Suprapubic skin (tissue), 4 donors: ENCODE measurements around the gene C2CD3. TPM values are rescaled to one million over a fixed set of nuclear protein-coding genes. Genes with fewer than 3 reads are reported as not detected.

Experiments used
- DNase-seq, 2 donors: peaks; one replicate each; pipeline ENCODE4 v3.0.0-alpha.2; 2019; ENCODE audit warnings: low spot score in 2 of 2
- H3K27ac ChIP-seq: fragments of 200-600 bp; sonication (generic); one replicate; pipeline ENCODE4 v1.5.1; 2019
- H3K27me3 ChIP-seq: fragments of 200-600 bp; sonication (generic); one replicate; pipeline ENCODE4 v1.5.1; 2019
- H3K36me3 ChIP-seq: fragments of 200-600 bp; sonication (generic); one replicate; pipeline ENCODE4 v1.5.1; 2019
- H3K4me1 ChIP-seq: fragments of 200-600 bp; sonication (generic); one replicate; pipeline ENCODE4 v1.5.1; 2019
- H3K4me3 ChIP-seq: fragments of 200-600 bp; sonication (generic); one replicate; pipeline ENCODE4 v1.5.1; 2019; ENCODE audit warnings: mild to moderate bottlenecking
- H3K9me3 ChIP-seq: fragments of 200-600 bp; sonication (generic); one replicate; pipeline ENCODE4 v1.5.1; 2019
- CTCF ChIP-seq, 2 donors: fragments of 200-600 bp in 1 of 2; fragments of 450-650 bp in 1 of 2; sonication (generic) in 1 of 2; IDR thresholded peaks; one replicate each; pipeline ENCODE4 v1.5.1; 2016 to 2019; ENCODE audit warnings: antibody characterized with exemption in 2 of 2, mild to moderate bottlenecking in 1 of 2, moderate library complexity in 1 of 2
- EP300 ChIP-seq: sonication (generic); formaldehyde crosslinking; IDR thresholded peaks from one replicate; pipeline ENCODE4 v1.6.1; 2017; ENCODE audit warnings: antibody characterized with exemption
- POLR2A ChIP-seq, 2 donors: fragments of 450-650 bp; IDR thresholded peaks; one replicate each; pipeline ENCODE4 v1.6.1; 2017; ENCODE audit warnings: antibody characterized with exemption in 2 of 2, mild to moderate bottlenecking in 2 of 2, moderate library complexity in 2 of 2
- POLR2AphosphoS5 ChIP-seq, 3 donors: sonication (generic); formaldehyde crosslinking; IDR thresholded peaks; one replicate each; pipeline ENCODE4 v1.6.1; 2017; ENCODE audit warnings: antibody characterized with exemption in 3 of 3
- WGBS: methylation state at CpG from one replicate; pipeline ENCODE4 v1.1.5; 2018; 5-methylcytosine and 5-hydroxymethylcytosine counted together
- total RNA-seq, 4 donors: library from RNA; depleted of rRNA; stranded (reverse); fragments of >200 nt; gene quantifications; one replicate each; pipeline ENCODE4 v1.1.0, GENCODE V29; 2016

The C2CD3 gene
- total RNA-seq, 4 donors from 2014 or later, result 16.9 to 41.3 (median 29.2) TPM

GRCh38 chr11:74162681-74163467, 7.9 kb downstream of the C2CD3 start:
- Histone ChIP-seq H3K27me3 (no peaks in the 10 kb centered on the region), H3K27ac (no peak overlapping the region), H3K4me3 (no peak overlapping the region), H3K4me1 (no peaks in the 10 kb centered on the region), H3K36me3 (peaks cover 37% of the 10 kb centered on the region), H3K9me3 (no peaks in the 10 kb centered on the region)
- DNase-seq, result no peak
- WGBS, result 94% methylated on average over 2 of the region's 2 CpGs
- TF ChIP-seq POLR2AphosphoS5 (IDR thresholded peaks at IDR 0.05) (no peak), CTCF (IDR thresholded peaks at IDR 0.05) (no peak), POLR2A (IDR thresholded peaks at IDR 0.05) (no peak), EP300 (no peak)

GRCh38 chr11:74159642-74160041, 11.2 kb downstream of the C2CD3 start:
- H3K36me3 ChIP-seq, result peaks cover 25% of the 10 kb centered on the region
- no peaks in the 10 kb centered on the region for H3K9me3 ChIP-seq
- no peak overlapping the region for H3K27ac ChIP-seq
- no peaks in the 10 kb centered on the region for H3K27me3 ChIP-seq
- no peak for DNase-seq
- H3K4me3 ChIP-seq, result no peak overlapping the region
- TF ChIP-seq CTCF (IDR thresholded peaks at IDR 0.05) (no peak), POLR2A (IDR thresholded peaks at IDR 0.05) (no peak), POLR2AphosphoS5 (IDR thresholded peaks at IDR 0.05) (no peak), EP300 (no peak)
- H3K4me1 ChIP-seq, result no peaks in the 10 kb centered on the region

GRCh38 chr11:74157169-74157568, 13.6 kb downstream of the C2CD3 start:
- H3K27ac ChIP-seq, result no peak overlapping the region
- no peaks in the 10 kb centered on the region for H3K27me3 ChIP-seq
- TF ChIP-seq POLR2AphosphoS5 (IDR thresholded peaks at IDR 0.05) (no peak), CTCF (IDR thresholded peaks at IDR 0.05) (no peak), EP300 (no peak), POLR2A (IDR thresholded peaks at IDR 0.05) (no peak)
- 44% methylated on average over 1 of the region's 1 CpG for WGBS
- peaks cover 10% of the 10 kb centered on the region for H3K36me3 ChIP-seq
- H3K4me1 ChIP-seq, result no peaks in the 10 kb centered on the region
- H3K9me3 ChIP-seq, result no peaks in the 10 kb centered on the region
- no peak overlapping the region for H3K4me3 ChIP-seq
- DNase-seq, result no peak

GRCh38 chr11:74154620-74155281, 16.1 kb downstream of the C2CD3 start:
- Histone ChIP-seq H3K4me1 (no peaks in the 10 kb centered on the region), H3K27ac (no peak overlapping the region), H3K9me3 (no peaks in the 10 kb centered on the region), H3K4me3 (no peak overlapping the region), H3K27me3 (no peaks in the 10 kb centered on the region), H3K36me3 (peaks cover 10% of the 10 kb centered on the region)
- 69% methylated on average over 1 of the region's 1 CpG for WGBS
- no peak for TF ChIP-seq CTCF (IDR thresholded peaks at IDR 0.05)
- TF ChIP-seq EP300, result no peak
- TF ChIP-seq POLR2AphosphoS5 (IDR thresholded peaks at IDR 0.05), result no peak
- no peak for TF ChIP-seq POLR2A (IDR thresholded peaks at IDR 0.05)
- no peak for DNase-seq

GRCh38 chr11:74153224-74153623, 17.6 kb downstream of the C2CD3 start:
- H3K9me3 ChIP-seq, result no peaks in the 10 kb centered on the region
- H3K36me3 ChIP-seq, result peaks cover 4% of the 10 kb centered on the region
- H3K27ac ChIP-seq, result no peak overlapping the region
- H3K27me3 ChIP-seq, result no peaks in the 10 kb centered on the region
- no peak overlapping the region for H3K4me3 ChIP-seq
- no peaks in the 10 kb centered on the region for H3K4me1 ChIP-seq
- TF ChIP-seq POLR2A (IDR thresholded peaks at IDR 0.05) (no peak), EP300 (no peak), POLR2AphosphoS5 (IDR thresholded peaks at IDR 0.05) (no peak), CTCF (IDR thresholded peaks at IDR 0.05) (no peak)
- DNase-seq, result no peak
